GM21717 (cell line): Measurements from ENCODE around the gene SLC5A10.
A peak's percentile ranks its signal among the peaks of the same experiment; 100 is the strongest.
"Not testable (repeated sequence)": the region's sequence is repeated elsewhere in the genome, so short reads cannot be mapped to it uniquely, and the experiment has no call there.

Experiments used
- ATAC-seq: cut with Tn5 transposase; IDR thresholded peaks from one replicate; pipeline ENCODE4 v1.9.1; 2021; ENCODE audit warnings: mild to moderate bottlenecking, moderate library complexity; ENCODE audit not compliant: unreplicated experiment

Gene SLC5A10

GRCh38 chr17:19017401-19017800 lies 65.4 kb downstream of the SLC5A10 start:
- no peak for ATAC-seq

- no peak for ATAC-seq
Measured at GRCh38 chr17:19017804-19018599, 66.0 kb downstream of the SLC5A10 start.

- ATAC-seq: no peak
Measured at GRCh38 chr17:19018600-19018950, 66.6 kb downstream of the SLC5A10 start.

- ATAC-seq: no peak
Measured at GRCh38 chr17:19019041-19019941, 67.3 kb downstream of the SLC5A10 start.

GRCh38 chr17:19020016-19020415 lies 68.1 kb downstream of the SLC5A10 start:
- no peak for ATAC-seq

GRCh38 chr17:19021011-19021621 lies 69.2 kb downstream of the SLC5A10 start:
- ATAC-seq: not testable (repeated sequence)

- ATAC-seq: no peak
Measured at GRCh38 chr17:19021622-19022083, 69.7 kb downstream of the SLC5A10 start.

- ATAC-seq: no peak
Measured at GRCh38 chr17:19022128-19022527, 70.2 kb downstream of the SLC5A10 start.

GRCh38 chr17:19022747-19023146 lies 70.8 kb downstream of the SLC5A10 start:
- no peak for ATAC-seq

GRCh38 chr17:19023209-19023999 lies 71.4 kb downstream of the SLC5A10 start:
- no peak for ATAC-seq

- no peak for ATAC-seq
Measured at GRCh38 chr17:19024101-19025078, 72.4 kb downstream of the SLC5A10 start.

GRCh38 chr17:19028671-19029070 lies 76.7 kb downstream of the SLC5A10 start:
- ATAC-seq: not testable (repeated sequence)

GRCh38 chr17:19029740-19030139 lies 77.8 kb downstream of the SLC5A10 start:
- not testable (repeated sequence) for ATAC-seq

- not testable (repeated sequence) for ATAC-seq
Measured at GRCh38 chr17:19030771-19031449, 78.9 kb downstream of the SLC5A10 start.

- ATAC-seq: not testable (repeated sequence)
Measured at GRCh38 chr17:19031729-19032128, 79.8 kb downstream of the SLC5A10 start.

- ATAC-seq: not testable (repeated sequence)
Measured at GRCh38 chr17:19032377-19032988, 80.5 kb downstream of the SLC5A10 start.

- peak; percentile 20 for ATAC-seq
Measured at GRCh38 chr17:19036186-19036585, 84.2 kb downstream of the SLC5A10 start.

- ATAC-seq: not testable (repeated sequence)
Measured at GRCh38 chr17:19037547-19037946, 85.6 kb downstream of the SLC5A10 start.
